Endometrium (tissue), 2 donors: ENCODE data around the gene PES1.
"Not testable (repeated sequence)": the region's sequence is repeated elsewhere in the genome, so short reads cannot be mapped to it uniquely, and the experiment has no call there.

Experiments used
- FAIRE-seq: peaks from 2 replicates; lab custom pipeline; 2012; peaks lifted over from hg19 to GRCh38; lab: Jason Lieb, UNC
- donor health status: control.
- donor health status: control.

PES1 gene

GRCh38 chr22:30574095-30574981 lies 17.4 kb downstream of the PES1 start, which contains the start of gene GAL3ST1:
Gene GAL3ST1 (minus strand): TSS chr22:30574665. CDS start chr22:30557392, 17,273 bp downstream.
- FAIRE-seq = no peak

- FAIRE-seq = no peak
These were observed 18.1 kb downstream of the PES1 start for GRCh38 chr22:30573594-30574094.

- no peak for FAIRE-seq
These were observed 18.7 kb downstream of the PES1 start for GRCh38 chr22:30572840-30573593.

- no peak for FAIRE-seq
These were observed 19.5 kb downstream of the PES1 start for GRCh38 chr22:30572210-30572609.

DNA sequence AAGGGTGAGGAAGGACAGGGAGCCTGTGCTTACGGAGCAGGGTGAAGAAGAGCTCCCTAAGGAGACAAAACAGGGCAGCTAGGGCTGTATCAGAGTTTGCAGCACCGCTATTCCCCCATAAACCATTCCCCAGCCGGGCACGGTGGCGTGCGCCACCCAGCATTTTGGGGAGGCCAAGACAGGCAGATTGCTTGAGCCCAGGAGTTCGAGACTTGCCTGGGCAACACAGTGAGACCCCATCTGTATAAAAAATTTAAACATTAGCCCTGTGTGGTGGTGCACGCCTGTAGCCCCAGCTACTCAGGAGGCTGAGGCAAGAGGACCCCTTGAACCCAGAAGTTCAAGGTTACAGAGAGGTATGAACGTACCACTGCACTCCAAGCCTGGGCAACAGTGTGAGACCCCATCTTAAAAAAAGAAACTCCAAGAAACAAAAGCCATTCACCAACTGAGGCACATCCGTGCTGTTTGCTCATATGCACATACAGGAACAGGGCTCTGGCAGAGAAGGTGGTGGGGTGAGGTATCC lies 22.0 kb downstream of the PES1 start:
- FAIRE-seq = no peak

DNA sequence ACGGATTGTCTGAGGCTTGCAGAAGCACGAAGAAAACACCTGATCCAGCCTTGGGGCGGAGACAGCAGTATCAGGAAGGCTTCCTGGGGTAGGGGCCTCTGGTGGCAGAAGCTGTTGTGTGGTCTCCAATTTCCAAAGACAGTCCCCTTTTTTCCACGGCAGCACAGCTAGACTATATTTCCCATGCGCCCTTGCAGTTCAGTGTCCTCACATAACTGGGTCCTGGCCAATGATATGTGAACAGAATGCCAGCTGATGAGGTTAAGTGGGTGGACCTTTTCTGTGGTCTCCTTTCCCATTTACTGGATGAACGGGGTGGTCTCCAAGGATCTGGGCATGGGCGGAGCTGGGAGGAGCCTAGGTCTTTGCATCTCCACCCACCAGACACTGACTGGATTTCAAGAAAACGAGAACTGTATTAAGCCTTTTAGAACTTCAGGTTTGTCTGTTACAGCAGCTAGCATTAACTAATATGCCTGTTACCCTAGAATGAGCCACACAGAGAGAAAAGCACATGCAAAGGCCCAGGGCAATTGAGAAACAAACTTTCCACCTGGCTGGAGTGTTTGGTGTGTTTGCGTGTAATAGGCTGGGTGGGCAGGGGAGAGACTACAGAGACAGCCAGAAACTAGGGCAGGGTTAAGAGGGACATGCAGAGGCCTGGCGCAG lies 23.4 kb downstream of the PES1 start:
- no peak for FAIRE-seq

GRCh38 chr22:30567277-30567676 lies 24.4 kb downstream of the PES1 start:
- FAIRE-seq = not testable (repeated sequence)

DNA sequence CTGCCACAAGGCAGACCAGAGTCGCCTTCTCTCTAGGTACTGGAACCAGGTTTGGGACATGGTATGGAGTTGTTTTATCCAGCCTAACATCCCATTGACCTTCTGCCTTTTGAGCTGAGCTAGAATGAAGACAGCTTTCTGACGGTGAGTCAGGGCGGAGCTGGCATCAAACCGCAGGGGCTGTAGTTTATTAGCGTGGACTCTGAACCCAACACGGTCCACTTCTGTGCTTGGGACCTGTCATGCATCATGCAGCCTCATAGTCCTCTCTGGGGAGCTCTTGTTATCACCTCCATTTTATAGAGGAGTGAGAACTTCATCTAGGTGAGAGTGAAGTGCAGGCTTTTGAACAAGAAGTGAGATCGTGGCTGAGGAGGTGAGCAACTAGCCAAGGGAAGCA lies 25.6 kb downstream of the PES1 start:
- no peak for FAIRE-seq

DNA sequence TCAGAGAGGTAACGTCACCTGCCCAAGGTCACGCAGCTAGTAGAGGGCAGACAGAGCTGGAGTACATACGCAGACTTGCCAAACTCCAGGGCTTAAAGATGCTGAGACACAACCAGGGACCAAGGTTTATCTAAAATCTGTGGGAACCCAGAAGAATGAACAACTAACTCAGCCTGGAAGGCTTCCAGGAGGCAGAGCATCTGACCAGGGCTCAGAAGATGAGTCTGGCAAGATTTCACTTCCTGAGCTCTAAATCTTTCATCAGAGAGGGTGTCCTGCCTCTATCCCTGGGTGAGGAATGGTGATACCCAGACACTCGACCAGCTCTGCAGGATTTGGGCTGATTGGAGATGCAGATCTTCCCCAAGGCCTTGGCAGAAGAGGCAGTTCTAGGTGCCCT lies 26.4 kb downstream of the PES1 start:
- FAIRE-seq = no peak

DNA sequence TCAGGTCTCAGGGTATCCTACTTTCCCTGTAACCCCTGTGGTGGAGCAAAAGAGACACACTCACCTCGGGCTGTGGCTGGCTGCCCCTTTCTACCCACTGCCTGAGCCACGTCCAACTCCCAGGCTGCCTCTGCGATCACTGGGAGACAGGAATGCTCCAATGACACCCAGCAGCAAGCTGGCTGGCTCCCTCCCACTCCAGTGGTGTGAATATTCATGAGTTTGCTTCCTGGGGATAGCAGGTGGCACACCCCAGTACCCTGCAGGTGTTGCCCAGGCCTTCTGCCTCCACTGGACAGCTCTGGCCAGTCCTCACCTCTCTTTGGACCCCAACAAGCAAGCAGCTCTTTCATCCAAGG lies 27.0 kb downstream of the PES1 start:
- no peak for FAIRE-seq

DNA sequence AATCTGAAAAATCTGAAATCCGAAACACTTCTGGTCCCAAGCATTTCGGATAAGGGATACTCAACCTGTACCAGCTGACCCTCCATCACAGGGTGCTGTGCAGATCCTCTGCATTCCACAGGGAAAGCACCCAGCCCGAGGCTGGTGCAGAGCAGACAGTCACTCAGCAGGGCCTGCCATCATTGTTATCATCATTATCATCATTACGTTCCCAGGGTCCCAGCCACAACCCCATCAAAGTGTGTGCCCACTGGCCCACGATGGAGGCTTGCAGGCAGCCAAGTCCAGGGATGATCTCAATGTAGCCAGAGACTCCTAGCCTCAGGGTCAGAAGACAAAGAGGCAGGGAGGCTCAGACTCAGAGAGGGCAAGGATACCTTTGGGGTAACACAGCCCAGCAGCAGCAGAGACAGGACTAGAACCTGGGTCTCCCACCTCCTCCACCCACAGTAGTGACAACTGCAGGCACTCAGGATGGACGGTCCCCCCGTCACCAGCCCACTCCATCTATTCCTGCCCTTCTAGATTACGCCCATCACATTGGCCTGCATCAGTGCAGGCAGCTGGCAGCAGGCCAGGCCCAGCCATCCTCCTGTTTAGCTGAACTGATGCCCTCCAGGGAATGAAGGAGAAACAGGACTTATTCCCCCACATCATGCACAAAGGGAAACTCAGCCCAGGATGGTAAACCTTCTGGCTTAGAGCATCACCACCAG lies 27.5 kb downstream of the PES1 start:
- FAIRE-seq = no peak

GRCh38 chr22:30562366-30562765 lies 29.3 kb downstream of the PES1 start:
- no peak for FAIRE-seq

DNA sequence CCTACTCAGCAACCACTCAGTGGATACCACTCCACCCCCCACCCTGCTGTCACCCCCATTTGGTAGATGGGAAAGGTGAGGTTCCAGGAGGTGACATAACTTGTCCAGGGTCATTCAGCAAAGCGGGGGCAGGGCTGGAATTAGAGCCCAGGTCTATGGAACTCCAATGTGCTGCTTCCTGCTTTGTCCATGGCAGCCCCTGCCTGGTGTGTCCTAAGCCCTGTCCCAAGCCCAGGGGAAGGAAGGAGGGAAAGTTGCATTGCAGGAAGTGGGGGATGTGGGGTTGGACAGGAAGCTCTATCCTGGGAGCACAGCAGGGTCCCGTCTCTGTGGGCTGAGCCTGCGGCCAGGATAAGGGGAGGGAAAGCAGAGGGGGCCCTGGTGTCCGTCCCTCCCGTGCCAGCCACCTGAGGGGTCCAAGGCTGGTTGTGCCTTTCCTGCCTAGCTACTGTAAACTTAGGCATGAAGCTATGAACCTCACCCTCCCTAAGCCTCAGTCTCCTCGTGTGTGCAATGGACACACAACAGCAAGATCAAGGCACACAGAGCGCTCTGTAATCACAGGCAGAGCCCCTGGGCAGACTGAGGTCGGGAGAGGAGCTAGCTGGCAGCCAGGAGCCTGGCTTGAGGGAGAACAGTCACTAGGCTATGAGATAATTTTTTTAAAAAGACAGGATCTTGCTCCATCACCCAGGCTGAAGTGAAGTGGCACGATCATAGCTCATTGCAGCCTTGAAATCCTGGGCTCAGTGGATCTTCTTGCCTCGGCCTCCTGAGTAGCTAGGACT lies 30.1 kb downstream of the PES1 start:
- no peak for FAIRE-seq

DNA sequence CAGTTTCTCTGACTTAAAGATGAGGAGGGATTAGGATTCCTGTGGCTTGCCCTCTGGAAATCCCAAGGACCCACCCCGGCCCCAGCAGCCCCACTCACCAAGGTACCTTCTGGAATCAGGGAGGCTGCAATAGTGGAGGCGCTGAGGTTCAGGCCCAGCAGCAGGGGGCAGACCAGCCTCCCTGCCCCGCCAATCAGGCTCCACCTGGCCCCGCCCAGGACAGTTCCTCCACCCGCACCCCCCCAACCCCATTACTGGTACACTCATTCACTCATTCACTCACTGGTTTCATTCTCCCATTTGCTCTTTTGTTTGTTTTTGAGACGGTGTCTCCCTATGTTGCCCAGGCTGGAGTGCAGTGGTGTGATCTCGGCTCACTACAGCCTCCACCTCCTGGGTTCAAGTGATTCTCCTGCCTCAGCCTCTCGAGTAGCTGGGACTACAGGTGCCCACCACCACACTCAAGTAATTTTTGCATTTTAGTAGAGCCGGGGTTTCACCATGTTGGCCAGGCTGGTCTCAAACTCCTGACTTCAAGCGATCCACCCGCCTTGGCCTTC lies 31.0 kb downstream of the PES1 start:
- not testable (repeated sequence) for FAIRE-seq

GRCh38 chr22:30559889-30560288 lies 31.8 kb downstream of the PES1 start:
- no peak for FAIRE-seq

- FAIRE-seq = no peak
These were observed 34.5 kb downstream of the PES1 start for GRCh38 chr22:30557243-30557642.

- no peak for FAIRE-seq
These were observed 35.3 kb downstream of the PES1 start for GRCh38 chr22:30556388-30556787.

- FAIRE-seq = no peak
These were observed 36.2 kb downstream of the PES1 start for GRCh38 chr22:30555282-30556210.

DNA sequence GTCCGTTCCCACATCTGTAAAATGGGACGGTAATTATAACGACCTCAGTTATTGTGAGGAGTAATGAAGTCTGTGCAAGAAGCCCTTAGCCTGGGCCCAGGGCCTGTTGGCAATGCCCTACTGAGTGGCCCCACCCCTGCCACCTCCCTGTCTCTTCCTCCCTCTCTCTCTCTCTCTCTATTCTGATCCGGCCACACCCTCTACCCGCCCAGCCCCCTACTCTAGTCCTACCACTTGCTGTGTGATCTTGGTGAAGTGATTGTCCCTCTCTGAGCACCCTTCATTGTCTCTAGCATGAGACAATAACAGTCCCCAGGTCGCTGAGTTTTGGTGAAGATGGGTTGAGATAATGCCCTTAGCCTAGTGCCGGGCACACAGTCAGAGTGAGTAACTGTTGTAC lies 37.7 kb downstream of the PES1 start:
- no peak for FAIRE-seq
